ENCODE measurements around the gene CAPRIN2.

DNA sequence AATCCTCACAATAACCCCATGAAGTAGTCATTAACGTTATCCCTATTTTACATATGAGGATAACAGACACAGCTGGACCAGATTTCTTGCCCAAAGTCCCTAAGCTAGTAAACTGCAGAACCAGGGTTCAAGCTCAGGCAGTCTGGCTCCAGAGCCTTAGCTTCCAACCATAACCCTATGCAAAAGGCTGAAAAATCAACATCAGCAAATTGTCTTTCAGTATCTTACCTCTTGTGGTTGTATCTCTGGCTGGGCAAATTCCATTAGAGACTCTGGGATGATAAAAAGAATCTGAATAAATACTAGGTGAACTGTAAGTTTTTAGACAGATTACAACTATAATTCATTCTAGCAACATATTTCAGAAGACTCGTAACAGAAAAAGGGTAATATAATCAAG, 24.7 kb downstream of the CAPRIN2 start:
- TF ChIP-seq EZH2 (IDR thresholded peaks at IDR 0.05; ENCODE audit: low read depth, low read length, severe bottlenecking): no peak
- TF ChIP-seq POLR2AphosphoS5 (IDR thresholded peaks at IDR 0.05; ENCODE audit: low read depth, low read length): no peak
- TF ChIP-seq, protein P1, sequence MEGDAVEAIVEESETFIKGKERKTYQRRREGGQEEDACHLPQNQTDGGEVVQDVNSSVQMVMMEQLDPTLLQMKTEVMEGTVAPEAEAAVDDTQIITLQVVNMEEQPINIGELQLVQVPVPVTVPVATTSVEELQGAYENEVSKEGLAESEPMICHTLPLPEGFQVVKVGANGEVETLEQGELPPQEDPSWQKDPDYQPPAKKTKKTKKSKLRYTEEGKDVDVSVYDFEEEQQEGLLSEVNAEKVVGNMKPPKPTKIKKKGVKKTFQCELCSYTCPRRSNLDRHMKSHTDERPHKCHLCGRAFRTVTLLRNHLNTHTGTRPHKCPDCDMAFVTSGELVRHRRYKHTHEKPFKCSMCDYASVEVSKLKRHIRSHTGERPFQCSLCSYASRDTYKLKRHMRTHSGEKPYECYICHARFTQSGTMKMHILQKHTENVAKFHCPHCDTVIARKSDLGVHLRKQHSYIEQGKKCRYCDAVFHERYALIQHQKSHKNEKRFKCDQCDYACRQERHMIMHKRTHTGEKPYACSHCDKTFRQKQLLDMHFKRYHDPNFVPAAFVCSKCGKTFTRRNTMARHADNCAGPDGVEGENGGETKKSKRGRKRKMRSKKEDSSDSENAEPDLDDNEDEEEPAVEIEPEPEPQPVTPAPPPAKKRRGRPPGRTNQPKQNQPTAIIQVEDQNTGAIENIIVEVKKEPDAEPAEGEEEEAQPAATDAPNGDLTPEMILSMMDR (IDR thresholded peaks at IDR 0.05; ENCODE audit: control extremely low read depth in 1 of 3, insufficient read depth in 1 of 3, low read depth in 1 of 3, low read length in 3 of 3): no peak
- TF ChIP-seq SP2 (IDR thresholded peaks at IDR 0.05; ENCODE audit: low read length): no peak
- no peak for TF ChIP-seq JUND (IDR thresholded peaks at IDR 0.05; ENCODE audit: low read length)
- no peak for TF ChIP-seq POLR2A (IDR thresholded peaks at IDR 0.05; ENCODE audit: control extremely low read depth in 1 of 2, low read depth in 2 of 2, low read length in 2 of 2)
- no peak for TF ChIP-seq SIRT6 (IDR thresholded peaks at IDR 0.05; ENCODE audit: low read length)
- no peak for TF ChIP-seq EP300 (IDR thresholded peaks at IDR 0.05; ENCODE audit: borderline replicate concordance in 1 of 2, low read depth in 2 of 2, low read length in 2 of 2)
- TF ChIP-seq YY1 (IDR thresholded peaks at IDR 0.05; ENCODE audit: low read depth, low read length): no peak
- TF ChIP-seq TAF1 (IDR thresholded peaks at IDR 0.05; ENCODE audit: low read depth, low read length): no peak
- TF ChIP-seq NRF1 (IDR thresholded peaks at IDR 0.05; ENCODE audit: low read depth, low read length): no peak
- TF ChIP-seq GABPA (IDR thresholded peaks at IDR 0.05; ENCODE audit: borderline replicate concordance, insufficient read depth, low read length): no peak

Data from H1 (cell line).